Tibial artery (tissue), 4 donors: ENCODE results near the gene ST3GAL4.
"Not testable (repeated sequence)": the region's sequence is repeated elsewhere in the genome, so short reads cannot be mapped to it uniquely, and the experiment has no call there.

Experiments
- DNase-seq, 2 donors: peaks; one replicate each; pipeline ENCODE4 v3.0.0-alpha.2; 2019
- H3K27ac ChIP-seq, 2 donors: fragments of 200-600 bp; sonication (generic) in 1 of 2; 1 replicate in 1 of 2; 2 replicates in 1 of 2; pipeline ENCODE4 v1.5.1; 2018 to 2019; ENCODE audit warnings: mild to moderate bottlenecking in 1 of 2
- H3K27me3 ChIP-seq, 2 donors: fragments of 200-600 bp; sonication (generic) in 1 of 2; one replicate each; pipeline versions ENCODE4 v1.5.1 to v1.6.0; 2016 to 2019
- H3K36me3 ChIP-seq, 3 donors: fragments of 200-600 bp; sonication (generic) in 2 of 3; one replicate each; pipeline ENCODE4 v1.5.1; 2016 to 2019; ENCODE audit warnings: mild to moderate bottlenecking in 2 of 3
- H3K4me1 ChIP-seq, 4 donors: fragments of 200-600 bp; sonication (generic) in 2 of 4; 1 replicate in 3 of 4; 2 replicates in 1 of 4; pipeline ENCODE4 v1.5.1; 2016 to 2019
- H3K4me3 ChIP-seq, 2 donors: fragments of 200-600 bp; sonication (generic) in 1 of 2; 1 replicate in 1 of 2; 2 replicates in 1 of 2; pipeline ENCODE4 v1.5.1; 2018 to 2019; ENCODE audit warnings: mild to moderate bottlenecking in 2 of 2
- H3K9me3 ChIP-seq, 3 donors: fragments of 200-600 bp; sonication (generic) in 1 of 3; one replicate each; pipeline ENCODE4 v1.5.1; 2016 to 2019
- CTCF ChIP-seq, 2 experiments: fragments of 200-600 bp in 1 of 2; fragments of 450-650 bp in 1 of 2; IDR thresholded peaks; one replicate each; pipeline ENCODE4 v1.5.1; 2017 to 2019; ENCODE audit warnings: antibody characterized with exemption in 2 of 2, mild to moderate bottlenecking in 1 of 2, moderate library complexity in 1 of 2
- intact Hi-C: fragments of 100-400 bp; cut with DNase I; formaldehyde crosslinking; loops from one replicate; pipeline ENCODE4 v1.15.0; 2023; ENCODE audit warnings: low total_unique reads

ST3GAL4 gene

DNA sequence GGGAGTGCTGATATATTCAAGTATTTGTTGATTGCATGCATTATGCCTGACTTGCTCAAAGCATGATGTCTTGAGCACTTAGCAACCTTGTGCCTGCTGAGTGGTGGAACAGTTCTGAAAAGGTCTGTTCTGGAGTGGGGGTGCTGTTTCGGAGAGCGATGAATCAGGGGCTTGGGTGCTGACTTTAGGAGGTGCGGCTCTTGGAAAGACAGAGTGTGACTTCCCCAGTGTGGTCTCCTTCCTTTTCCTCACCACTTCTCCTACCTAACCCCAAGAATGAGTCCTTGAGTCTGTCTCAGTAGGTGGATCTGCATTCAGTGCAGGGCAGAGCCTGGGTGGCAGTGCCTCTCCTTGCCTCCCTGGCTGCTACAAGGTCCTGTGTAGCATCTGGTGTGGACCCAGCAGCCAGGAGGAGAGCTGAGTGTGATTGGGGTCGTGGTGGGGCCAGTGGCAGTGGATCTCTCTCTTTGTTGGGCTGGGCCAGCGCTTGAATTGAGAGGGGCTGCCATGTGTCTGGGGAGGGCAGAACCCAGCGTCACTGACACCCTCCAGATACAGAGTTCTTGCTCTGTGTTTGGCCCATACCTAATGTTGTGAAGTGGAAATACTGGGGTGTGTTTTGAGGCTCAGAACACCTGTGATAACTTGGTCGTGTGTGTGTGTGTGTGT, 35.9 kb downstream of the ST3GAL4 start:
- intact Hi-C loops: no loop called here
- H3K4me1 ChIP-seq: peaks cover 0 to 23% (median 4%) of the 10 kb centered on the region in 4 donors
- H3K27ac ChIP-seq: no peak overlapping the region

GRCh38 chr11:126391970-126392632, 36.6 kb downstream of the ST3GAL4 start:
- Histone ChIP-seq H3K27ac (no peak overlapping the region), H3K36me3 (no peaks in the 10 kb centered on the region), H3K4me1 (peaks cover 0 to 16% (median 2%) of the 10 kb centered on the region in 4 donors), H3K27me3 (no peaks in the 10 kb centered on the region), H3K9me3 (no peaks in the 10 kb centered on the region), H3K4me3 (no peak overlapping the region)
- peak in 1 of 2 donors; percentile 57 for DNase-seq
- intact Hi-C loops: no loop called here
- no peak for TF ChIP-seq CTCF (IDR thresholded peaks at IDR 0.05)

More for the DNA sequence above, 35.9 kb downstream of the ST3GAL4 start:
- DNase-seq: peak in 1 of 2 donors; percentile 40
- Histone ChIP-seq H3K27me3 (no peaks in the 10 kb centered on the region), H3K4me3 (no peak overlapping the region), H3K9me3 (no peaks in the 10 kb centered on the region), H3K36me3 (no peaks in the 10 kb centered on the region)
- no peak for TF ChIP-seq CTCF (IDR thresholded peaks at IDR 0.05)

DNA sequence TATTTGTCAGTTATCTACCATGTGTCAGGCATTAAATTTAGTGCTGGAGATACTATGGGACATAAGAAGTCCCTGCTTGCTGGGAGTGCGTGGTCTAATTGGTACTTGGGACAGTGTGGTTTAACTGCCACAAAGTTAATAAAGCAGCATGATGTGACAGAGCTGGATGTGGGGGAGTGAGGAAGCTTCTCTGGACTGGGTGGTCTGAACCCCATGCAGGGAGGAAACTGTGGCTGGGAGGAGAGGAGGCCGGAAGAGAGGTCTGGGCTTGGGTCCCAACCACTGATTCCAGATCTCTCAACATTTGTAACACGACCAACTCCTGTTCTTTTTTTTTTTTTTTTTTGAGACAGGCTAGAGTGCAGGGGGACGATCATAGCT, 37.1 kb downstream of the ST3GAL4 start:
- TF ChIP-seq CTCF (IDR thresholded peaks at IDR 0.05): no peak
- no peak overlapping the region for H3K4me3 ChIP-seq
- peaks cover 0 to 14% (median 2%) of the 10 kb centered on the region in 4 donors for H3K4me1 ChIP-seq
- no peak overlapping the region for H3K27ac ChIP-seq
- no peaks in the 10 kb centered on the region for H3K9me3 ChIP-seq
- H3K27me3 ChIP-seq: no peaks in the 10 kb centered on the region
- H3K36me3 ChIP-seq: no peaks in the 10 kb centered on the region
- no peak for DNase-seq
- intact Hi-C loops: no loop called here

DNA sequence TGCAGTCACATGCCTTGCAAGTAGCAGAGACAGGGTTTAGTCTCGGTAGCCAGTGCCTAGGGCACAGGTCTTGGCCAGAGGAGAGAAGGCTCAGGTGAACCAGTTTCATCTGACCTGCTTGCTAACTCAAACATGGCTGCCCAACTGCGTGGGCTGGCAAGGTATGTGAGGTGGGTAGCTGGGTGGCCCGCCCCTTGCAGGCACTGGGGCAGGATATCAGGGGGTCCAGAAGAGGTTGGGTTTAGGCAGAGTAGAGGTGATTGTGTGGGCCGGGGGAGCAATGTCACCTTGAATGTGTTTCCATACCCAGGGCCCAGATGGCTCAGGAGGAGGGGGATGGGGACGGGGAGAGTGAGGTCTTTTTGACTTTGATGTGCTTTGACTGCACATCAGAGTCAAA, 37.7 kb downstream of the ST3GAL4 start:
- Histone ChIP-seq H3K9me3 (no peaks in the 10 kb centered on the region), H3K36me3 (no peaks in the 10 kb centered on the region), H3K4me1 (peaks cover 0 to 14% (median 2%) of the 10 kb centered on the region in 4 donors), H3K27me3 (no peaks in the 10 kb centered on the region), H3K4me3 (no peak overlapping the region), H3K27ac (no peak overlapping the region)
- peak in 1 of 2 donors; percentile 47 for DNase-seq
- TF ChIP-seq CTCF (IDR thresholded peaks at IDR 0.05): no peak
- intact Hi-C loops: no loop called here

DNA sequence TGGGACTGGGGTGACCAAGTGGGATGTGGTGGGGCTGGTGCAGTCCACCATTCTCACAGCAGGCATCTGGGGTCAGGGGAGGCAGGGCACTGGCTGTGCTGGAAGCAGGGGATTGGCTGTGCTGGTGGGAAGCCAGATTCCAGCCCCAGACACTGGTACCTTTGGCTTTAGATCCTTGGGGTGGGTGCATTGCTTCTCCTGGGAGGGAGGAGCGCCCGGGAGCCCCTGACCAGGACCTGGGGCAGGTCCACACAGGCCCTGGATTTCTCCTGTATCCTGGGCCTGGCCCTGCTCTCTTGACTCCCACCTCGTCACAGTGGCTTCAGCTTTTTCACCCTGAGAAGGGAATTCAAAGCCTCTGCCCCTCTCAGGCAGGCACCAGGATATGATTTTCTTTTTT, 38.5 kb downstream of the ST3GAL4 start:
- Histone ChIP-seq H3K9me3 (no peaks in the 10 kb centered on the region), H3K27me3 (no peaks in the 10 kb centered on the region), H3K36me3 (no peaks in the 10 kb centered on the region), H3K4me1 (peaks cover 0 to 14% (median 2%) of the 10 kb centered on the region in 4 donors), H3K27ac (no peak overlapping the region), H3K4me3 (no peak overlapping the region)
- intact Hi-C loops: no loop called here
- no peak for TF ChIP-seq CTCF (IDR thresholded peaks at IDR 0.05)
- DNase-seq: no peak

DNA sequence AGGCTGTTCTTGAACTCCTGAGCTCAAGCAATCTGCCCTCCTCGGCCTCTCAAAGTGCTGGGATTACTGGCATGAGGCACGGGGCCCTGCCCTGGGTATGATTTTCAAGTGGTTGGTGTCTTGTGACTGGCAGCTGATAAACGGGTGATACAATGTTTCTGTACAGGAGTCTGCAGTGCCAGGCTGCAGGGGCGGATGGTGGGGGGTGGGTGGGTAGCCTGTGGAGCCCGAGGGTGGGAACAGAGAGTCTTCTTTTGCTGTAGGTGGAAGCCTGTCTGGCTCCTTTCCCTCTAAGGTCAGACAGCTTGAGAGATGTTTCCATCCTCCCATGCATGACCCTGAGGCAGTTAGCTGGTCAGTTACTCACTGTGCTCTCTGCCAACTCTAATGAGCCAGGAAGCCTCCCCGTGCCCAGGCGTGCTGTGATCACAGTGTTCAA, 39.2 kb downstream of the ST3GAL4 start:
- DNase-seq, H3K27ac ChIP-seq, intact Hi-C loops, H3K9me3 ChIP-seq, H3K36me3 ChIP-seq, H3K27me3 ChIP-seq, H3K4me3 ChIP-seq: not testable (repeated sequence)
- H3K4me1 ChIP-seq: peaks cover 0 to 14% (median 2%) of the 10 kb centered on the region in 4 donors

DNA sequence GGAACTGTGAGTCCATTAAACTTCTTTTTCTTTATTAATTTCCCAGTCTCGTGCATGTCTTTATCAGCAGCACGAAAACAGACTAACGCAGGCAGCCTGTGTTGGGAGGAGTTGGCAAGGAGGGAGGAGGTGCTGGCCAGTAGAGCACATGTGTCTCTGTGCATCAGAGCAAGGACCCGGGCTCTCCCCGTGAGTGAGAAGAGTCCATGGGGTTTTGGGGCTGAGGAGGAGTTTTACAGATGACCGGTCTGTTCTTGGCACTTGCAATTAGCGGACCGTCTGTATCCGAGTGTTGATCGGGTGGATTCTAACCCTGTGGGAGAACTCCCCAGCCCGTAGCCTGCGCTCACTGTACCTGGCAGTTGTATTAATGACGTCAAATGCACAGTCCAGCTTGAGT, 40.3 kb downstream of the ST3GAL4 start:
- H3K4me3 ChIP-seq, H3K27ac ChIP-seq, H3K27me3 ChIP-seq, H3K36me3 ChIP-seq, H3K9me3 ChIP-seq, intact Hi-C loops: not testable (repeated sequence)
- DNase-seq: peak; percentile 50 to 81
- H3K4me1 ChIP-seq: peaks cover 0 to 14% (median 2%) of the 10 kb centered on the region in 4 donors

GRCh38 chr11:126396266-126396665, 40.8 kb downstream of the ST3GAL4 start:
- H3K27me3 ChIP-seq, H3K4me3 ChIP-seq, DNase-seq, intact Hi-C loops, H3K9me3 ChIP-seq, H3K36me3 ChIP-seq, H3K27ac ChIP-seq: not testable (repeated sequence)
- peaks cover 0 to 14% (median 2%) of the 10 kb centered on the region in 4 donors for H3K4me1 ChIP-seq
